SK-N-SH treated with all-trans-retinoic acid at 6 μM for 48 hours (cell line): ENCODE measurements around the gene S100Z.

Experiments used
- CREB5 ChIP-seq: fragments of 250-450 bp; sonication (Bioruptor Pico); IDR thresholded peaks from 2 replicates; pipeline ENCODE4 v1.5.1; 2020; ENCODE audit warnings: low read depth, mild to moderate bottlenecking, moderate library complexity
- ESRRG ChIP-seq: fragments of 250-450 bp; sonication (Bioruptor Pico); IDR thresholded peaks from 2 replicates; pipeline ENCODE4 v1.6.1; 2021; ENCODE audit warnings: mild to moderate bottlenecking
- ZNF70 ChIP-seq: fragments of 450-650 bp; formaldehyde crosslinking; IDR thresholded peaks from 2 replicates; pipeline ENCODE4 v1.5.0; 2020; ENCODE audit warnings: mild to moderate bottlenecking, moderate library complexity

DNA sequence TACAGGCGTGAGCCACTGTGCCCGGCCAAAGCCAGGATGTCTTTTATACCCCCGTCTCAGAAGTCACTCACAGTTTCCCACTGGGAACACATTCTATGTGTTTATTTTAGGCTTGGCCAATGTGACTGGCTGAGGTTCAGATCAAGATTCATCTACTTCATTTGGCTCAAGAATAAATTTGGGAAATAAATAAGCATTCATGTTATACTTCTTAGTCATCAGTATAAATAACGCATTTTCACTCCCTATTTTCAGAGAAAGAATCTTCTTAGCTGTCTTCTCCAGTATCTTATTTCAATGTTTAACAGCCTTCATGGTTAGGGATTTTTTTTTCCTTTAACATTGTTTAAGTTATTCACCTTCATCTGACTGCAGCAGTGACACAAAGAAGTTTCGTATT lies 11.8 kb downstream of the S100Z start:
- TF ChIP-seq ESRRG (no peak), ZNF70 (CRISPR knock-in tag) (no peak), CREB5 (no peak)
